WTC11 (cell line): ENCODE data around the gene GSG1L. TPM values are rescaled to one million over a fixed set of nuclear protein-coding genes. Genes with fewer than 3 reads are reported as not detected.

Source experiments
- ATAC-seq: fragments of 200-7000 bp; cut with Tn5 transposase; 2 replicates; pipeline ENCODE4 v1.10.0; 2021; ENCODE audit warnings: mild to moderate bottlenecking, moderate library complexity
- CTCF ChIA-PET: fragments of 300-600 bp; sonication (Branson Sonifier 250); formaldehyde crosslinking; loops from one replicate; lab custom pipeline; 2021; ENCODE audit warnings: antibody characterized with exemption; lab: Charles Lee
- POLR2A ChIA-PET: fragments of 350-600 bp; sonication (Branson Sonifier 250); formaldehyde crosslinking; loops from one replicate; lab custom pipeline; 2021; ENCODE audit warnings: antibody characterized with exemption; lab: Charles Lee
- DNase-seq: peaks from one replicate; pipeline ENCODE4 v3.0.0; 2021; ENCODE audit warnings: low spot score
- H3K27ac Mint-ChIP-seq: 2 replicates; pipeline ENCODE4 v1.8.0; 2021; ENCODE audit warnings: mixed read lengths
- H3K27me3 Mint-ChIP-seq: 2 replicates; pipeline ENCODE4 v1.8.0; 2021; ENCODE audit warnings: low read depth, mild to moderate bottlenecking, moderate library complexity, mixed read lengths
- H3K36me3 Mint-ChIP-seq: 2 replicates; pipeline ENCODE4 v1.8.0; 2021; ENCODE audit warnings: mixed read lengths
- H3K4me1 Mint-ChIP-seq: 2 replicates; pipeline ENCODE4 v1.8.0; 2022; ENCODE audit warnings: mixed read lengths
- H3K4me3 Mint-ChIP-seq: 2 replicates; pipeline ENCODE4 v1.8.0; 2021; ENCODE audit warnings: mild to moderate bottlenecking, moderate library complexity, mixed read lengths
- H3K9me3 Mint-ChIP-seq: 2 replicates; pipeline ENCODE4 v1.8.0; 2021; ENCODE audit warnings: mixed read lengths
- ATF6 ChIP-seq: sonication (generic); formaldehyde crosslinking; IDR thresholded peaks from 2 replicates; pipeline ENCODE4 v1.8.1; 2023; ENCODE audit warnings: mild to moderate bottlenecking, missing genetic modification reagents
- CBFB ChIP-seq: sonication (generic); formaldehyde crosslinking; IDR thresholded peaks from 2 replicates; pipeline ENCODE4 v1.8.1; 2022; ENCODE audit warnings: mild to moderate bottlenecking, low read depth, missing genetic modification reagents
- CREM ChIP-seq: sonication (generic); formaldehyde crosslinking; IDR thresholded peaks from 2 replicates; pipeline ENCODE4 v1.8.1; 2022; ENCODE audit warnings: mild to moderate bottlenecking, missing genetic modification reagents, moderate library complexity
- FOXJ3 ChIP-seq: sonication (generic); formaldehyde crosslinking; IDR thresholded peaks from 2 replicates; pipeline ENCODE4 v1.9.0; 2021; ENCODE audit warnings: missing genetic modification reagents, mild to moderate bottlenecking, borderline replicate concordance
- JAZF1 ChIP-seq: fragments of 250-450 bp; sonication (Bioruptor Pico); IDR thresholded peaks from 2 replicates; pipeline ENCODE4 v1.9.0; 2021; ENCODE audit warnings: moderate library complexity, mild to moderate bottlenecking, inconsistent platforms
- MLX ChIP-seq: sonication (generic); formaldehyde crosslinking; IDR thresholded peaks from 2 replicates; pipeline ENCODE4 v1.8.1; 2023; ENCODE audit warnings: mild to moderate bottlenecking, missing genetic modification reagents, moderate library complexity
- MXD4 ChIP-seq: fragments of 250-450 bp; sonication (Bioruptor Pico); IDR thresholded peaks from 2 replicates; pipeline ENCODE4 v1.8.0; 2021; ENCODE audit warnings: mild to moderate bottlenecking, moderate library complexity, borderline replicate concordance
- MYBL2 ChIP-seq: sonication (generic); formaldehyde crosslinking; IDR thresholded peaks from 2 replicates; pipeline ENCODE4 v1.8.1; 2023; ENCODE audit warnings: mild to moderate bottlenecking, moderate library complexity, missing genetic modification reagents
- PRDM15 ChIP-seq: sonication (generic); formaldehyde crosslinking; IDR thresholded peaks from 2 replicates; pipeline ENCODE4 v1.8.0; 2022; ENCODE audit warnings: missing genetic modification reagents
- PREB ChIP-seq: sonication (generic); formaldehyde crosslinking; IDR thresholded peaks from 2 replicates; pipeline ENCODE4 v1.8.1; 2022; ENCODE audit warnings: mild to moderate bottlenecking, missing genetic modification reagents, moderate library complexity, borderline replicate concordance
- SMAD4 ChIP-seq: sonication (generic); formaldehyde crosslinking; IDR thresholded peaks from 2 replicates; pipeline ENCODE4 v1.8.0; 2022; ENCODE audit warnings: mild to moderate bottlenecking, missing genetic modification reagents
- TEAD4 ChIP-seq: sonication (generic); formaldehyde crosslinking; IDR thresholded peaks from 2 replicates; pipeline ENCODE4 v1.8.0; 2022; ENCODE audit warnings: mild to moderate bottlenecking, missing genetic modification reagents
- TP53 ChIP-seq: sonication (generic); formaldehyde crosslinking; IDR thresholded peaks from 2 replicates; pipeline ENCODE4 v1.8.1; 2023; ENCODE audit warnings: mild to moderate bottlenecking, missing genetic modification reagents
- ZNF121 ChIP-seq: sonication (generic); formaldehyde crosslinking; IDR thresholded peaks from 2 replicates; pipeline ENCODE4 v1.8.0; 2023; ENCODE audit warnings: missing genetic modification reagents
- ZNF416 ChIP-seq: fragments of 250-450 bp; sonication (Bioruptor Pico); IDR thresholded peaks from 2 replicates; pipeline ENCODE4 v1.9.0; 2021; ENCODE audit warnings: mild to moderate bottlenecking, inconsistent platforms
- ZNF671 ChIP-seq: fragments of 250-450 bp; sonication (Bioruptor Pico); IDR thresholded peaks from 2 replicates; pipeline ENCODE4 v1.8.0; 2021; ENCODE audit warnings: mild to moderate bottlenecking
- total RNA-seq: library from RNA; stranded (reverse); gene quantifications from 3 replicates; pipeline ENCODE4 v1.2.3, GENCODE V29; 2021
- TF ChIP-seq, protein P1 (sequence below): fragments of 250-450 bp; sonication (Bioruptor Pico); IDR thresholded peaks from 2 replicates; pipeline ENCODE4 v1.9.0; 2021; ENCODE audit warnings: mild to moderate bottlenecking
- TF ChIP-seq, protein P2 (sequence below): sonication (generic); formaldehyde crosslinking; IDR thresholded peaks from 2 replicates; pipeline ENCODE4 v1.8.1; 2023; ENCODE audit warnings: mild to moderate bottlenecking, missing genetic modification reagents

Gene GSG1L
- total RNA-seq, 1 experiment from 2014 or later: 0.28 TPM

- ChIA-PET POLR2A (no interaction called here), CTCF (interaction anchor here (1.1 to 1.9 kb wide), 2 partner anchors 15 kb away, joined by 3 to 5 read pairs; no protein-coding TSS in a partner anchor)
- no peaks in the 10 kb centered on the region for H3K36me3 Mint-ChIP-seq
- H3K4me1 Mint-ChIP-seq: no peaks in the 10 kb centered on the region
- no peaks in the 10 kb centered on the region for H3K27me3 Mint-ChIP-seq
- H3K4me3 Mint-ChIP-seq: no peak overlapping the region
- TF ChIP-seq FOXJ3 (CRISPR knock-in tag) (no peak), ZNF121 (CRISPR knock-in tag) (peak; percentile 82; the same call in 1 of the 2 replicates)
- H3K9me3 Mint-ChIP-seq: no peaks in the 10 kb centered on the region
- ATAC-seq (no peak), DNase-seq (no peak)
- H3K27ac Mint-ChIP-seq: no peak overlapping the region
Observed at GRCh38 chr16:28085389-28086171, 22.1 kb upstream of the GSG1L start.

GRCh38 chr16:28084209-28084608, 20.7 kb upstream of the GSG1L start:
- Mint-ChIP-seq H3K4me3 (no peak overlapping the region), H3K27me3 (no peaks in the 10 kb centered on the region), H3K9me3 (no peaks in the 10 kb centered on the region), H3K4me1 (no peaks in the 10 kb centered on the region), H3K27ac (no peak overlapping the region), H3K36me3 (no peaks in the 10 kb centered on the region)
- CTCF ChIA-PET: interaction anchor here (1.1 kb wide), 1 partner anchor 13 kb away, joined by 3 read pairs; no protein-coding TSS in a partner anchor
- ATAC-seq (no peak), DNase-seq (no peak)
- TF ChIP-seq ZNF121 (CRISPR knock-in tag) (peak; percentile 57; the same call in 1 of the 2 replicates), ATF6 (CRISPR knock-in tag) (no peak), SMAD4 (CRISPR knock-in tag) (no peak), PREB (no peak), TEAD4 (CRISPR knock-in tag) (no peak), MYBL2 (CRISPR knock-in tag) (no peak)
- POLR2A ChIA-PET: no interaction called here

GRCh38 chr16:28082624-28083023, 19.1 kb upstream of the GSG1L start:
- POLR2A ChIA-PET: no interaction called here
- Mint-ChIP-seq H3K4me1 (no peaks in the 10 kb centered on the region), H3K27ac (no peak overlapping the region), H3K36me3 (no peaks in the 10 kb centered on the region), H3K27me3 (no peaks in the 10 kb centered on the region), H3K4me3 (no peak overlapping the region), H3K9me3 (no peaks in the 10 kb centered on the region)
- ATAC-seq (no peak), DNase-seq (no peak)
- CTCF ChIA-PET: no interaction called here
- no peak for TF ChIP-seq CBFB (CRISPR knock-in tag)
- no peak for TF ChIP-seq MLX (CRISPR knock-in tag)
- no peak for TF ChIP-seq PRDM15 (CRISPR knock-in tag)
- TF ChIP-seq, protein P1, sequence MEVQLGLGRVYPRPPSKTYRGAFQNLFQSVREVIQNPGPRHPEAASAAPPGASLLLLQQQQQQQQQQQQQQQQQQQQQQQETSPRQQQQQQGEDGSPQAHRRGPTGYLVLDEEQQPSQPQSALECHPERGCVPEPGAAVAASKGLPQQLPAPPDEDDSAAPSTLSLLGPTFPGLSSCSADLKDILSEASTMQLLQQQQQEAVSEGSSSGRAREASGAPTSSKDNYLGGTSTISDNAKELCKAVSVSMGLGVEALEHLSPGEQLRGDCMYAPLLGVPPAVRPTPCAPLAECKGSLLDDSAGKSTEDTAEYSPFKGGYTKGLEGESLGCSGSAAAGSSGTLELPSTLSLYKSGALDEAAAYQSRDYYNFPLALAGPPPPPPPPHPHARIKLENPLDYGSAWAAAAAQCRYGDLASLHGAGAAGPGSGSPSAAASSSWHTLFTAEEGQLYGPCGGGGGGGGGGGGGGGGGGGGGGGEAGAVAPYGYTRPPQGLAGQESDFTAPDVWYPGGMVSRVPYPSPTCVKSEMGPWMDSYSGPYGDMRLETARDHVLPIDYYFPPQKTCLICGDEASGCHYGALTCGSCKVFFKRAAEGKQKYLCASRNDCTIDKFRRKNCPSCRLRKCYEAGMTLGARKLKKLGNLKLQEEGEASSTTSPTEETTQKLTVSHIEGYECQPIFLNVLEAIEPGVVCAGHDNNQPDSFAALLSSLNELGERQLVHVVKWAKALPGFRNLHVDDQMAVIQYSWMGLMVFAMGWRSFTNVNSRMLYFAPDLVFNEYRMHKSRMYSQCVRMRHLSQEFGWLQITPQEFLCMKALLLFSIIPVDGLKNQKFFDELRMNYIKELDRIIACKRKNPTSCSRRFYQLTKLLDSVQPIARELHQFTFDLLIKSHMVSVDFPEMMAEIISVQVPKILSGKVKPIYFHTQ (CRISPR knock-in tag): no peak
- no peak for TF ChIP-seq CREM (CRISPR knock-in tag)
- TF ChIP-seq ZNF671 (CRISPR knock-in tag): no peak
- TF ChIP-seq MXD4: no peak
- TF ChIP-seq ZNF416 (CRISPR knock-in tag): no peak
- no peak for TF ChIP-seq JAZF1 (CRISPR knock-in tag)
- no peak for TF ChIP-seq TP53
- TF ChIP-seq, protein P2, sequence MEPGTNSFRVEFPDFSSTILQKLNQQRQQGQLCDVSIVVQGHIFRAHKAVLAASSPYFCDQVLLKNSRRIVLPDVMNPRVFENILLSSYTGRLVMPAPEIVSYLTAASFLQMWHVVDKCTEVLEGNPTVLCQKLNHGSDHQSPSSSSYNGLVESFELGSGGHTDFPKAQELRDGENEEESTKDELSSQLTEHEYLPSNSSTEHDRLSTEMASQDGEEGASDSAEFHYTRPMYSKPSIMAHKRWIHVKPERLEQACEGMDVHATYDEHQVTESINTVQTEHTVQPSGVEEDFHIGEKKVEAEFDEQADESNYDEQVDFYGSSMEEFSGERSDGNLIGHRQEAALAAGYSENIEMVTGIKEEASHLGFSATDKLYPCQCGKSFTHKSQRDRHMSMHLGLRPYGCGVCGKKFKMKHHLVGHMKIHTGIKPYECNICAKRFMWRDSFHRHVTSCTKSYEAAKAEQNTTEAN (CRISPR knock-in tag): no peak
